Measurements from ENCODE around the gene TAS2R8.

The TAS2R8 gene

GRCh38 chr12:10807186-10807585 lies at the start of gene TAS2R8:
Gene TAS2R8, minus strand, starts transcription at chr12:10807286. Its CDS starts 306 bp downstream, at chr12:10806980.
- Histone ChIP-seq H3K9me3 (ENCODE audit: control insufficient read depth, low read depth, low read length) (no peaks in the 10 kb centered on the region), H3K4me3 (ENCODE audit: low read length) (no peak within 1 kb of the TSS), H3K4me1 (ENCODE audit: control insufficient read depth, low read depth, low read length) (peaks cover 18% of the 10 kb centered on the region), H3K36me3 (ENCODE audit: control insufficient read depth, low read depth, low read length) (no peaks in the 10 kb centered on the region), H3K9ac (ENCODE audit: low read length) (no peak within 1 kb of the TSS), H3K27ac (ENCODE audit: low read length) (no peak within 1 kb of the TSS), H3K27me3 (ENCODE audit: control insufficient read depth, insufficient read depth, low read length) (no peaks in the 10 kb centered on the region)

DNA sequence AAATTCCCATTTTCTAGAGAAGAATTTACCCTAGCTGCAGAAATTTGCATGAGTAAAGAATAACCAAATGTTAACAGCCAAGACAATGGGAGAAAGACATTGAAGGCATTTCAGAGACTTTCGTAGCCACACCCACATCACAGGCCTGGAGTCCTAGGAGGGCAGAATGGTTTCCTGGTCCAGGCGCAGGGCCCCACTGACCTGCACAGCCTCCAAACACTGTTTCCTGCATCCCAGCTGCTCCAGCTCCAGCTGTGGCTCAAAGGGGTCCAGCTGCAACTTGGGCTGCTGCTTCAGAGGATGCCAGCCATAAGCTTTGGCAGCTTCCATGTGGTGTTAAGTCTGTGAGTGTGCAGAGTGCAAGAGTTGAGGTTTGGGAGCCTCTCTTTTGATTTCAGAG lies 48.7 kb upstream of the TAS2R8 start:
- H3K4me3 ChIP-seq (ENCODE audit: low read length) = no peak overlapping the region
- no peaks in the 10 kb centered on the region for H3K4me1 ChIP-seq (ENCODE audit: control insufficient read depth, low read depth, low read length)
- peaks cover 22% of the 10 kb centered on the region for H3K9me3 ChIP-seq (ENCODE audit: control insufficient read depth, low read depth, low read length)
- no peaks in the 10 kb centered on the region for H3K27me3 ChIP-seq (ENCODE audit: control insufficient read depth, insufficient read depth, low read length)
- no peak overlapping the region for H3K27ac ChIP-seq (ENCODE audit: low read length)
- H3K36me3 ChIP-seq (ENCODE audit: control insufficient read depth, low read depth, low read length) = no peaks in the 10 kb centered on the region
- H3K9ac ChIP-seq (ENCODE audit: low read length) = no peak overlapping the region

GRCh38 chr12:10853776-10854175 lies 46.7 kb upstream of the TAS2R8 start:
- peaks cover 22% of the 10 kb centered on the region for H3K9me3 ChIP-seq (ENCODE audit: control insufficient read depth, low read depth, low read length)
- no peak overlapping the region for H3K4me3 ChIP-seq (ENCODE audit: low read length)

GRCh38 chr12:10851243-10851858 lies 44.3 kb upstream of the TAS2R8 start:
- Histone ChIP-seq H3K27ac (ENCODE audit: low read length) (no peak overlapping the region), H3K4me1 (ENCODE audit: control insufficient read depth, low read depth, low read length) (no peaks in the 10 kb centered on the region), H3K9me3 (ENCODE audit: control insufficient read depth, low read depth, low read length) (peaks cover 11% of the 10 kb centered on the region), H3K9ac (ENCODE audit: low read length) (no peak overlapping the region), H3K27me3 (ENCODE audit: control insufficient read depth, insufficient read depth, low read length) (no peaks in the 10 kb centered on the region), H3K36me3 (ENCODE audit: control insufficient read depth, low read depth, low read length) (no peaks in the 10 kb centered on the region), H3K4me3 (ENCODE audit: low read length) (no peak overlapping the region)

More at GRCh38 chr12:10853776-10854175, 46.7 kb upstream of the TAS2R8 start:
- no peak overlapping the region for H3K27ac ChIP-seq (ENCODE audit: low read length)
- H3K27me3 ChIP-seq (ENCODE audit: control insufficient read depth, insufficient read depth, low read length) = no peaks in the 10 kb centered on the region
- H3K9ac ChIP-seq (ENCODE audit: low read length) = no peak overlapping the region
- H3K4me1 ChIP-seq (ENCODE audit: control insufficient read depth, low read depth, low read length) = no peaks in the 10 kb centered on the region
- no peaks in the 10 kb centered on the region for H3K36me3 ChIP-seq (ENCODE audit: control insufficient read depth, low read depth, low read length)

DNA sequence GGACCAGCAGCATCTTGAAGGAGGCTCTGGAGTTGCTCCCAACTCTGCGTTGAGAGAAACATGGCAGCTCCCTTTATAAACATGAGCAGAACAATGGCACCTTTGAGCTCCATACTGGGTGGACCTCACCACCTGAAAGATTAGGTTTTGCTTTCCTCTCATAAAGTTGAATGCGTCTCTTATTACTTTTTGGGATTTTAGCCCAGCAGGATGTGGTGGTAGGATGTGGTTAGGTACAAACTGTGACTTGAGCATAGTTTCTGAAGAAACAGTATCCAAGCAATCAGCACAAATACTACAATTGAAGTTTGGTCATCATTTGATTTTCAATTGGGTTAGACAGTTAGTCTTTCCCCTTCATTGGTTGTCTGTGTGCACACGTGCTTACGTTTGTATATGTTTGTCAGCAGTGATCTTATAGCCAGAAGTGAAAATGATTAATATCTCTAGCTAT lies 42.4 kb upstream of the TAS2R8 start, which contains the start of gene PRR4:
PRR4 (minus strand) TSS at position 51 of the 454 bp plus-strand sequence; CDS start at position 13, 38 bp downstream.
- Histone ChIP-seq H3K4me1 (ENCODE audit: control insufficient read depth, low read depth, low read length) (peaks cover 2% of the 10 kb centered on the region), H3K9ac (ENCODE audit: low read length) (no peak within 1 kb of the TSS), H3K4me3 (ENCODE audit: low read length) (no peak within 1 kb of the TSS), H3K27ac (ENCODE audit: low read length) (no peak within 1 kb of the TSS), H3K9me3 (ENCODE audit: control insufficient read depth, low read depth, low read length) (no peaks in the 10 kb centered on the region), H3K36me3 (ENCODE audit: control insufficient read depth, low read depth, low read length) (no peaks in the 10 kb centered on the region), H3K27me3 (ENCODE audit: control insufficient read depth, insufficient read depth, low read length) (no peaks in the 10 kb centered on the region)

GRCh38 chr12:10847744-10848143 lies 40.7 kb upstream of the TAS2R8 start:
- Histone ChIP-seq H3K9ac (ENCODE audit: low read length) (no peak overlapping the region), H3K36me3 (ENCODE audit: control insufficient read depth, low read depth, low read length) (no peaks in the 10 kb centered on the region), H3K27ac (ENCODE audit: low read length) (no peak overlapping the region), H3K4me1 (ENCODE audit: control insufficient read depth, low read depth, low read length) (peaks cover 3% of the 10 kb centered on the region), H3K27me3 (ENCODE audit: control insufficient read depth, insufficient read depth, low read length) (no peaks in the 10 kb centered on the region), H3K4me3 (ENCODE audit: low read length) (no peak overlapping the region), H3K9me3 (ENCODE audit: control insufficient read depth, low read depth, low read length) (no peaks in the 10 kb centered on the region)

DNA sequence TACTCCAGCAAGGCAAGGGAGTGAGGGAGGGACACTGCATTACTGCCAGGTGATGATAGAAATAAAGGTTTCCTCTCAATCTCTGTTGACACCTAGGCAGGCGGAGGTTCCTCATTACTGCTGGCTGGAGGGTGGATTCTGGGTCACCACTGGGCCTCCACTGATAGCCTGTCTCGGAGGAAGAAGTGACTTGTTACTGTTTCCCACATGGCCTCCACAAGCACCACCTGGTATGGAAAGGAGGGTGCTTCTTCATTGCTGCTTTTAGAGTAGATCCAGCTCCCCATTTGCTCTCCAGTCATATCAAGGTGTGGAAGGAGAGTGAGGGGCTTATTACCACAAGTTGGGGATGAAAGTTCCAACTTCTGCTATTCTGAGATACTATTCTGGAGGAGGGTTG lies 35.8 kb upstream of the TAS2R8 start:
- H3K4me1 ChIP-seq (ENCODE audit: control insufficient read depth, low read depth, low read length) = peaks cover 3% of the 10 kb centered on the region
- H3K36me3 ChIP-seq (ENCODE audit: control insufficient read depth, low read depth, low read length) = no peaks in the 10 kb centered on the region
- no peaks in the 10 kb centered on the region for H3K27me3 ChIP-seq (ENCODE audit: control insufficient read depth, insufficient read depth, low read length)
- H3K9ac ChIP-seq (ENCODE audit: low read length) = no peak overlapping the region
- no peaks in the 10 kb centered on the region for H3K9me3 ChIP-seq (ENCODE audit: control insufficient read depth, low read depth, low read length)
- no peak overlapping the region for H3K27ac ChIP-seq (ENCODE audit: low read length)
- no peak overlapping the region for H3K4me3 ChIP-seq (ENCODE audit: low read length)

- Histone ChIP-seq H3K9ac (ENCODE audit: low read length) (no peak overlapping the region), H3K27ac (ENCODE audit: low read length) (no peak overlapping the region)
Observed at GRCh38 chr12:10838461-10838860, 31.4 kb upstream of the TAS2R8 start.

DNA sequence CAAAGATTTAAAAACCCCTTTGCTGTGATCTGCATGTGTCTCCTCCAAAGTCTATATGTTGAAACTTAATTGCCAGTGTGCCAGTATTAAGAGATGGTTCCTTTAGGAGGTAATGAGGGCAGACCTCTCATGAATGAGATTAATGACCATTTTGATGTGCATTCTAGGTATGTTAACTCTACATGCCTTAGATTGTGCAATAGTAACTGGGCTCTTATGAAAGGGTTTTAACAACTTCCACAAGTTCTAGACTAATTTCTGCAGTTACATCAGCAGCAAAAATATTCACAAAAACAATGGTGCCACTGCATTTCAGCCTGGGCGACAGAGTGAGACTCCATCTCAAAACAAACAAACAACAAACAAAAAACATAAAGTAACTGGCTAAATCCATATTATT lies 22.9 kb upstream of the TAS2R8 start:
- no peaks in the 10 kb centered on the region for H3K27me3 ChIP-seq (ENCODE audit: control insufficient read depth, insufficient read depth, low read length)
- no peak overlapping the region for H3K4me3 ChIP-seq (ENCODE audit: low read length)
- H3K9me3 ChIP-seq (ENCODE audit: control insufficient read depth, low read depth, low read length) = no peaks in the 10 kb centered on the region
- no peak overlapping the region for H3K9ac ChIP-seq (ENCODE audit: low read length)
- H3K36me3 ChIP-seq (ENCODE audit: control insufficient read depth, low read depth, low read length) = no peaks in the 10 kb centered on the region
- no peaks in the 10 kb centered on the region for H3K4me1 ChIP-seq (ENCODE audit: control insufficient read depth, low read depth, low read length)
- no peak overlapping the region for H3K27ac ChIP-seq (ENCODE audit: low read length)

More at GRCh38 chr12:10838461-10838860, 31.4 kb upstream of the TAS2R8 start:
- Histone ChIP-seq H3K4me1 (ENCODE audit: control insufficient read depth, low read depth, low read length) (no peaks in the 10 kb centered on the region), H3K36me3 (ENCODE audit: control insufficient read depth, low read depth, low read length) (no peaks in the 10 kb centered on the region), H3K4me3 (ENCODE audit: low read length) (no peak overlapping the region), H3K27me3 (ENCODE audit: control insufficient read depth, insufficient read depth, low read length) (no peaks in the 10 kb centered on the region), H3K9me3 (ENCODE audit: control insufficient read depth, low read depth, low read length) (no peaks in the 10 kb centered on the region)

DNA sequence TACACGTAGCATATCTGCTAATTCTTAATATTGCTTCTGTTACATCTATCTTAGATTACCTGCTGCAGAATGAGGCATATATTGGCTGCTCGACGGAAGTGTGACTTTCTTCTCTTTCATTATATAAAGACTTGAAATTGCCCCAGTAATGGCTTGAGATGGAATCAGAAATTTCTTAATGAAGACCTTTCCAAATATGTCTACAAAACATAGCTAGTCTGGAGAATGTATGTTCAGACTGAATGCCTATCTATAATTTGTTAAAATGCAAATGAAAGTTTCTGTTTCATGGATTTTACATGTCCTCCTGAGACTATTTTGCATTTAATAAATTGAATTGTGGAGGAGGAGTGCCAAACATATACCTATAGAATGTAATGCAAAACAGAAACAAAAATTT lies 19.2 kb upstream of the TAS2R8 start, which contains the start of gene TAS2R10:
TAS2R10 (minus strand) TSS at position 101 of the 400 bp plus-strand sequence; CDS start at position 12, 89 bp downstream.
- H3K9ac ChIP-seq (ENCODE audit: low read length) = no peak within 1 kb of the TSS
- no peaks in the 10 kb centered on the region for H3K36me3 ChIP-seq (ENCODE audit: control insufficient read depth, low read depth, low read length)
- H3K27ac ChIP-seq (ENCODE audit: low read length) = no peak within 1 kb of the TSS
- no peaks in the 10 kb centered on the region for H3K4me1 ChIP-seq (ENCODE audit: control insufficient read depth, low read depth, low read length)
- no peak within 1 kb of the TSS for H3K4me3 ChIP-seq (ENCODE audit: low read length)
- no peaks in the 10 kb centered on the region for H3K27me3 ChIP-seq (ENCODE audit: control insufficient read depth, insufficient read depth, low read length)
- H3K9me3 ChIP-seq (ENCODE audit: control insufficient read depth, low read depth, low read length) = no peaks in the 10 kb centered on the region

DNA sequence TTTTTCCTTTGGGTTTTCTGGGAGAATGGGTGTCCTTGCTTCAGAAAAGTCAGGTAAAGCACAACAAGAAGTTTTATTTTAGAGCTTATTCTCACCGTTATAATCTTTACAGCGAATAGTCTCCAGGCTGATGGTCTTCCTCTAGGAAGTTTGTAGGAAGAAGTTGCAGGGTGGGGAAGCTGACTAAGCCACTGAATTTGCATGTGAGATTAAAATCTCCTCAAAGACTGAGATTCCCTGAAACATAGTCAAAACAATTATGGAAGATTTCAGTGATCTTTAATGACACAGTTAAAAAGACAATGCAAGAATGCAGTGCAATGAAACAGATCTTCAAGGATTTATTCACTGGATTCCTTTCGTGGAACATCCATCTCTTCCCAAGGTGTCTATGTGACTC lies 17.9 kb upstream of the TAS2R8 start:
- Histone ChIP-seq H3K27ac (ENCODE audit: low read length) (no peak overlapping the region), H3K9ac (ENCODE audit: low read length) (no peak overlapping the region), H3K4me1 (ENCODE audit: control insufficient read depth, low read depth, low read length) (no peaks in the 10 kb centered on the region), H3K27me3 (ENCODE audit: control insufficient read depth, insufficient read depth, low read length) (no peaks in the 10 kb centered on the region), H3K9me3 (ENCODE audit: control insufficient read depth, low read depth, low read length) (no peaks in the 10 kb centered on the region), H3K4me3 (ENCODE audit: low read length) (no peak overlapping the region), H3K36me3 (ENCODE audit: control insufficient read depth, low read depth, low read length) (no peaks in the 10 kb centered on the region)

DNA sequence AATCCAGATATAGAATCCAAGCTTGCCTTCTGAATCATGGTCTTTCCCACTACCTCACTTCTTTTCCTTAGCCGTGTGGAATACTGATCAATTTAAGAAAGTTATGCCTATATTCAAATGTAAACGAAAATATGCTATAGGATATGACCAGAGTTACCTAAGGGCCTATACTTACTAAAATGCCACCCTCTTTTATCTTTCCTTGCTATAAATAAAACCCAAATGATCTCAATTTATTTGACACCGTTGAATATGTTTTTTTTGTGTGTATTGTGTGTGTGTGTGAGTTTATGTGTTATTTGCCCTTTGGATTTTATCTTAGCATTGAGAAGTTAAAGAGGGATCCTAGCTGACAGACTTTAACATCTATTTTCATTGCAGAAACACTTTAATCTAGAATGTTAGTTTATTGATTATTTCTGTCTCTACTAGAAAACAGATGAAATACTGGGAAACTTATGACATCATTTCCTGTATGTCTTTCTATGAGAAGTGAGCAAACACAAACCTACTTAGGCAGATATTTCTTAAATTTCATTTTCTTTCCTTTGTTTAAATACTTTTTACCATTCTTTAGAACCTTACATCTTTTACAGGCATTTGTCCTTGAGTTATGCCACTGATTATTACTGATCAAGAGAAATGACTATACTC lies 4.9 kb upstream of the TAS2R8 start:
- Histone ChIP-seq H3K36me3 (ENCODE audit: control insufficient read depth, low read depth, low read length) (no peaks in the 10 kb centered on the region), H3K27me3 (ENCODE audit: control insufficient read depth, insufficient read depth, low read length) (no peaks in the 10 kb centered on the region), H3K27ac (ENCODE audit: low read length) (no peak overlapping the region), H3K9me3 (ENCODE audit: control insufficient read depth, low read depth, low read length) (peaks cover 3% of the 10 kb centered on the region), H3K4me1 (ENCODE audit: control insufficient read depth, low read depth, low read length) (peaks cover 5% of the 10 kb centered on the region), H3K4me3 (ENCODE audit: low read length) (no peak overlapping the region), H3K9ac (ENCODE audit: low read length) (no peak overlapping the region)

Data from iPS-18a (cell line).